Suprapubic skin (tissue), 4 donors: ENCODE data around the gene FGF18. TPM values are rescaled to one million over a fixed set of nuclear protein-coding genes. Genes with fewer than 3 reads are reported as not detected.

Experiments
- DNase-seq, 2 donors: peaks; one replicate each; pipeline ENCODE4 v3.0.0-alpha.2; 2019; ENCODE audit warnings: low spot score in 2 of 2
- H3K27ac ChIP-seq: fragments of 200-600 bp; sonication (generic); one replicate; pipeline ENCODE4 v1.5.1; 2019
- H3K27me3 ChIP-seq: fragments of 200-600 bp; sonication (generic); one replicate; pipeline ENCODE4 v1.5.1; 2019
- H3K36me3 ChIP-seq: fragments of 200-600 bp; sonication (generic); one replicate; pipeline ENCODE4 v1.5.1; 2019
- H3K4me1 ChIP-seq: fragments of 200-600 bp; sonication (generic); one replicate; pipeline ENCODE4 v1.5.1; 2019
- H3K4me3 ChIP-seq: fragments of 200-600 bp; sonication (generic); one replicate; pipeline ENCODE4 v1.5.1; 2019; ENCODE audit warnings: mild to moderate bottlenecking
- H3K9me3 ChIP-seq: fragments of 200-600 bp; sonication (generic); one replicate; pipeline ENCODE4 v1.5.1; 2019
- CTCF ChIP-seq, 2 donors: fragments of 200-600 bp in 1 of 2; fragments of 450-650 bp in 1 of 2; sonication (generic) in 1 of 2; IDR thresholded peaks; one replicate each; pipeline ENCODE4 v1.5.1; 2016 to 2019; ENCODE audit warnings: antibody characterized with exemption in 2 of 2, mild to moderate bottlenecking in 1 of 2, moderate library complexity in 1 of 2
- EP300 ChIP-seq: sonication (generic); formaldehyde crosslinking; IDR thresholded peaks from one replicate; pipeline ENCODE4 v1.6.1; 2017; ENCODE audit warnings: antibody characterized with exemption
- POLR2A ChIP-seq, 2 donors: fragments of 450-650 bp; IDR thresholded peaks; one replicate each; pipeline ENCODE4 v1.6.1; 2017; ENCODE audit warnings: antibody characterized with exemption in 2 of 2, mild to moderate bottlenecking in 2 of 2, moderate library complexity in 2 of 2
- POLR2AphosphoS5 ChIP-seq, 3 donors: sonication (generic); formaldehyde crosslinking; IDR thresholded peaks; one replicate each; pipeline ENCODE4 v1.6.1; 2017; ENCODE audit warnings: antibody characterized with exemption in 3 of 3
- WGBS: methylation state at CpG from one replicate; pipeline ENCODE4 v1.1.5; 2018; 5-methylcytosine and 5-hydroxymethylcytosine counted together
- total RNA-seq, 4 donors: library from RNA; depleted of rRNA; stranded (reverse); fragments of >200 nt; gene quantifications; one replicate each; pipeline ENCODE4 v1.1.0, GENCODE V29; 2016

FGF18 gene
- total RNA-seq, 4 donors from 2014 or later: 0.32 to 3.2 (median 0.50) TPM

GRCh38 chr5:171498166-171498565, 78.7 kb downstream of the FGF18 start:
- H3K9me3 ChIP-seq: no peaks in the 10 kb centered on the region
- no peaks in the 10 kb centered on the region for H3K27me3 ChIP-seq
- no peak for TF ChIP-seq EP300
- 75% methylated on average over 6 of the region's 6 CpGs for WGBS
- H3K27ac ChIP-seq: no peak overlapping the region
- no peaks in the 10 kb centered on the region for H3K36me3 ChIP-seq
- DNase-seq: no peak
- H3K4me1 ChIP-seq: peaks cover 18% of the 10 kb centered on the region
- no peak overlapping the region for H3K4me3 ChIP-seq

- H3K4me1 ChIP-seq: peaks cover 6% of the 10 kb centered on the region
These were observed 80.2 kb downstream of the FGF18 start for GRCh38 chr5:171499611-171500010.

GRCh38 chr5:171505473-171506043, 86.1 kb downstream of the FGF18 start:
- DNase-seq: no peak
- H3K27ac ChIP-seq: no peak overlapping the region
- no peaks in the 10 kb centered on the region for H3K9me3 ChIP-seq
- no peaks in the 10 kb centered on the region for H3K4me1 ChIP-seq
- no peak for TF ChIP-seq EP300
- no peak for TF ChIP-seq POLR2A (IDR thresholded peaks at IDR 0.05)
- no peak for TF ChIP-seq CTCF (IDR thresholded peaks at IDR 0.05)
- no peak for TF ChIP-seq POLR2AphosphoS5 (IDR thresholded peaks at IDR 0.05)
- H3K27me3 ChIP-seq: no peaks in the 10 kb centered on the region
- no peaks in the 10 kb centered on the region for H3K36me3 ChIP-seq
- H3K4me3 ChIP-seq: no peak overlapping the region
- WGBS: 63% methylated on average over 4 of the region's 7 CpGs

More at GRCh38 chr5:171499611-171500010, 80.2 kb downstream of the FGF18 start:
- Histone ChIP-seq H3K27me3 (no peaks in the 10 kb centered on the region), H3K9me3 (no peaks in the 10 kb centered on the region), H3K27ac (no peak overlapping the region), H3K36me3 (no peaks in the 10 kb centered on the region), H3K4me3 (no peak overlapping the region)
- TF ChIP-seq CTCF (IDR thresholded peaks at IDR 0.05): no peak
- TF ChIP-seq EP300: no peak
- TF ChIP-seq POLR2AphosphoS5 (IDR thresholded peaks at IDR 0.05): no peak
- no peak for TF ChIP-seq POLR2A (IDR thresholded peaks at IDR 0.05)
- DNase-seq: no peak
- 87% methylated on average over 4 of the region's 4 CpGs for WGBS

- DNase-seq: no peak
- no peak for TF ChIP-seq CTCF (IDR thresholded peaks at IDR 0.05)
- no peak for TF ChIP-seq POLR2A (IDR thresholded peaks at IDR 0.05)
- no peak for TF ChIP-seq EP300
- TF ChIP-seq POLR2AphosphoS5 (IDR thresholded peaks at IDR 0.05): no peak
- WGBS: 88% methylated on average over 3 of the region's 3 CpGs
- Histone ChIP-seq H3K4me1 (no peaks in the 10 kb centered on the region), H3K4me3 (no peak overlapping the region), H3K27ac (no peak overlapping the region), H3K27me3 (no peaks in the 10 kb centered on the region), H3K36me3 (no peaks in the 10 kb centered on the region), H3K9me3 (no peaks in the 10 kb centered on the region)
These were observed 87.5 kb downstream of the FGF18 start for GRCh38 chr5:171506951-171507350.

Other genes starting within 250 kb of the FGF18 start
- gene TLX3, start 110.4 kb upstream of the FGF18 start, total RNA-seq: not detected
- 100 to 1,000 TPM; 439 to 524 (median 469) TPM for gene NPM1, start 31.8 kb upstream of the FGF18 start, total RNA-seq